ENCODE measurements around the gene TBC1D10B. TPM values are rescaled to one million over a fixed set of nuclear protein-coding genes. Genes with fewer than 3 reads are reported as not detected.
A peak's percentile ranks its signal among the peaks of the same experiment; 100 is the strongest.
"Not testable (repeated sequence)": the region's sequence is repeated elsewhere in the genome, so short reads cannot be mapped to it uniquely, and the experiment has no call there.

TBC1D10B gene
- total RNA-seq, 1 experiment from 2014 or later, result 66.5 TPM

DNA sequence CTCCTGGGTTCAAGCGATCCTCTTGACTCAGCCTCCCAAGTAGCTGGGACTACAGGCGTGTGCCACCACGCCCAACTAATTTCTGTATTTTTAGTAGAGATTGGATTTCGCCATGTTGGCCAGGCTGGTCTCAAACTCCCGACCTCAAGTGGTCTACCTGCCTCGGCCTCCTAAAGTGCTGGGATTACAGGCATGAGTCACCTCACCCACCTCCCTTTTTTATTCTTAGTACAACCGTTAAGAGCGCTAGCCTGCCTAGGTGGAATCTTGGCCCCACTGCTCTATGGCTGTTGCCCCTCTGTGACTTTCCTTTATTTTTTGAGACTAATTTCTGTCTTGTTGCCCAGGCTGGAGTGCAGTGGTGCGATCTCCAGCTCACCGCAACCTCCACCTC is 32.3 kb downstream of the TBC1D10B start:
- not testable (repeated sequence) for DNase-seq (ENCODE audit: low spot score)

DNA sequence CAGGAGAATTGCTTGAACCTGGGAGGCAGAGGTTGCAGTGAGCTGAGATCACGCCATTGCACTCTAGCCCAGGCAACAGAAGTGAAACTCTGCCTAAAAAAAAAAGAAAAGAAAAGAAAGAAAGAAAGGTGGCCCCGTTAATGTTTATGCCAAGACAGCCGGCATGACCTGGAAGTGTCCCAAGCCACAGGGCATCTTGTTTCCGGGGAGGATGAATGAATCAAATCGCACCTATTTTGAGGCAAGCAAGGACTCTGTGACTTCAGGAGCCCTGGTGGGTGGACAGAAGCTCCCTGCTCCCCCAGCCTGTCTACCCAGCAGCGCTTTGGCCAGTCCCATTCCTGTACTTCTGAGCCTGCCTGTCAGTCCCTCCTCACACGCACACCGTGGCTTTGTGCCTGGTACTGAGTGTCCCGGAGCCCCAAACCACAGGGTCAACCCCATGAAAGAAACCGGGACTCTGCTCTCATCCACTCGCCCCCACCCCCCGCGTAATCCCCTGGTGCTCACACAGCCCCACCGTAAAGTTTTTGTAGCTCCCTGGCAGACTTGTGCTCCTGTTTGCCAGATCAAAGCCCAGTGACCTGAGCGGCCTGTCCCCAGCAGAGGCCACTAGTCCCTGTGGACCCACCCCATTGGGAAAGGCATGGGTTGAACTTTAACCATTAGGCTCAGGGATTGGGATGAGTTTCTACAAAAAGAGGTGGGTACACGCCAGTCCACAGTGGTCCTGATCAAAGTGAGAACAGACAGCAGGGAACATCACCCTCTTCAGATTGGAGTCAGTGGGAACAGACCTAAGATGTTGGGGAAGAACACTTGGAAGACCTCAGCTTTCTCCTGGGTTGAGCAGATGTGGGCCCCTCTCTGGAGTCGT is 34.5 kb downstream of the TBC1D10B start:
- DNase-seq (ENCODE audit: low spot score), result no peak

DNA sequence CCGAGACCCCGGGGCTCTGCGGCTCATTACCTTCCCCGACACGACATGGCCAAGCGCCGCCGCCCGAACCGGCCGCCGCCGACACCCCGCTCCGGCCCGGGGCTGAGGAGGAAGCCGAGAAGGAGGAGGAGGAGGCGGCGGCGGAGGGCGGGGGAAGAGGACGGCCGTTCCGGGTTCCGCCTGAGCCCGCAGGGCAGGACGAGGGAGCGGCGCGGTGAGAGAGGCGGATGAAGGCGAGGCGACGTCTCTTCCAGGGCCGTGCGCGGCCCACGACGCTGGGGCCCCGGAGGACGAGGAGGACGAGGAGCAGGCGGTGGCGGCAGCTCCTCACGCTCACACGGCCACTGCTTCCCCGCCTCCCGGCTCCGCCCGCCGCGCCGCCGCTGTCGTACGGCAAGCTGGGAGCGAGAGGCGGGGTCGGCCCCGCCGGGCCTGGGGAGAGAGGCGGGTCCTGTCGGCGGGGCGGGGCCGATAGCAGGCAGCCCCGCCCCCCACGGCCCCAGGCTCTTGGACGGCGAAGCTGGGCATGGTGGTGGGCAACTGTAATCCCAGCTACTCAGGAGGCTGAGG is 35.2 kb downstream of the TBC1D10B start:
- peak; percentile 87 for DNase-seq (ENCODE audit: low spot score)

DNA sequence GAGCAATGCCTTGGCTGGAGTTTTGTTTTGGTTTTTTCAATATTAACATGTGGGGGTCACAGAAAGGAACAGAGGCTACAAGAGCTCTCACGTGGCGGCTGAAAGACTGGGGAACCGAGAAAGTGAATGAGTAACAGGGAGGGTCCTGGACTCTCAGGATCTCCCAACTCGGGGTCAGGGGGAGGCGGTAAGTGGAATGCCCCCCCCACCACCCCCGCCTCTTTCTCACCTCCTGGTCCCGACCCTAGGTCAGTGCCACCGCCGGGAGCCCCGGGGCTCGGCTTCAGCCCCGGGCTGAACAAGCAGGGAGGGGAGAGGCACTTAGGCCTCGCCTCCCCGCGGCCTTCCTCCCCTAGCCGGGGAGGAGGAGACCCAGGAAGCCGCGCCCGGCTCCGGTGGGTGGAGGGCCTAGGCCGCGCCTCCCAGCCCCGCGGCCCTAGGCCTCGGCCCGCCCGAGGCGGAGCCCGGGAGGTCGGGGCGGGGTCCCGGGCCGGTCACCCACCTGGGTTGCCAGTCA is 35.8 kb downstream of the TBC1D10B start:
- peak; percentile 80 for DNase-seq (ENCODE audit: low spot score)

DNA sequence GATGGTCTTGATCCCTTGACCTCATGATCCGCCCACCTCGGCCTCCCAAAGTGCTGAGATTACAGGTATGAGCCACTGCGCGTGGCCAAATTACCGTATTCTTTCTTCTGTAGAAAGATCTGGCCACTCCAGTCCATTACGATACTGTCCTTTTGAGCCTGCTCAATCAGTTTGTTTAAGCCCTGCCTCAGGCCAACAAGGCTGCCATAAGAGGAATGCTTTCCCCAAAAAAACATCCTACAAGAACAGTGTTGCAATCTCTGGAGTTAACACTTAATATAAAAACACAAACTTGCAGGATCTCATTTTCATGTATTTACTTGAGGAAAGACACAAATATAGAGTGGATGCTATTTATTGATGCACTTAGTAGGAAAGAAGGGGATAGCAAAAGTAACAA is 46.1 kb downstream of the TBC1D10B start:
- DNase-seq (ENCODE audit: low spot score), result not testable (repeated sequence)

DNA sequence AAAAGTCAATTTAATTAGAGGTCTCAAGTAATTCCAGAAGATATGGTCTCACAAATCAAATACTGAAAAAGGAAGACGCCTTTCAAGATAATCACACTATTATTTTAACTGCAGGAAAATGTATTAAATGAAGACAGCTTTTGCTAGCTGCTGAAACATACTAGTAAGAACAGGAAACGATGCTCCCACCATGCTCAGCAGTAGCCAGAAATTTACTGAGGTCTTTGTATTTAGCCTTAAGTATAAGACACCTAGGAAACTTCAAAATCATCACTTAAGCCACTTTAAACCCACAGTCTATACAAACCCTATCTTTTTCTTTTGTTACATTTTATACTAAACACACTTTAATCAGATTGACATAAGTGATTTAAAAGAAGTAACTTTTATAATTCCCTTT is 51.6 kb downstream of the TBC1D10B start:
- not testable (repeated sequence) for DNase-seq (ENCODE audit: low spot score)

DNA sequence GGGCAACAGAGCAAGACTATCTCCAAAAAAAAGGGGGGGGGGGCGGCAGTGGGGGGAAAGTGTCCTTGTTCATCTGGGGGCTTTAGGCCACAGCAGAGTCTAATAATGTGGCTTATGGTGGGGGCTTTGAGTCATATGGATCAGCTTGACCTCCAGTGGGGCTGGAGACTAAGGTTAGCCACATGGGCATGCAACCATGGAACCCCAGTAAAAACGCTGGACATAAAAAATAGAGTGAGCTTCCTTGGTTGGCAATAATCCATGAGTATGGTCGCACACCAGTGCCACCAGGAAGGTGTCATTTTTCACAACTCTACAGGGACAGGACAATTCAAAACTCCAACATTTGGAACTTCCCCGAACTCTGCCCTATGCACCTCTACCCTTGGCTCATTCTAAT is 59.4 kb downstream of the TBC1D10B start:
- not testable (repeated sequence) for DNase-seq (ENCODE audit: low spot score)

DNA sequence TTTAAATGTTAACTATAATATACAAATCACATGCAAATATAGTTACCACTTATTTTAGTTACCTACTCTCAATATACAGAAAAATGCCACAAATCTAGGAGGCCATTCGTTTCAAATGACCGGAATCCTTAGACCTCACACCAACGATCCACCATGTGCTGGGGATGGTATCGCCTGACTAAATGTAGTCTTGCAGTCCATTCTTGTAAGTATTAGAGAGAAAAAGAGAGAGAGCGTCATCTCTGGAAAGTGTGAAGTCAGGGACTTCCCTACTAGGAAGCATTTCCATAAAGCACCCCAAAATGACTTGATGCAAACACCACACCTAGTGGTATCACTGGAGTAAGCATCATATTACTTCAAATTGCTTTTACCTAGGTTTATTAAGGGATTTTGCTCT is 61.0 kb downstream of the TBC1D10B start:
- not testable (repeated sequence) for DNase-seq (ENCODE audit: low spot score)

Small RNA genes within 50 kb of the gene (small RNA-seq; reads per million reads assigned to genes)
- gene RF00406, result 0.50 reads per million

Other genes with a start within 250 kb of the TBC1D10B start
- 34.5 and 39.2 TPM in 2 replicates for gene MAPK3, start 247.3 kb downstream of the TBC1D10B start, total RNA-seq (2014; rRNA removed; shearing (Covaris generic))
- 7.6 and 10.1 TPM in 2 replicates for gene CORO1A, start 186.9 kb downstream of the TBC1D10B start, total RNA-seq (2014; rRNA removed; shearing (Covaris generic))
- 143 and 216 TPM in 2 replicates for gene BOLA2B, start 176.8 kb downstream of the TBC1D10B start, total RNA-seq (2014; rRNA removed; shearing (Covaris generic))
- gene SLX1A, start 176.6 kb downstream of the TBC1D10B start, total RNA-seq (2014; rRNA removed; shearing (Covaris generic)), result 81.6 and 97.9 TPM in 2 replicates
- 7.5 and 14.0 TPM in 2 replicates for gene SULT1A3, start 171.2 kb downstream of the TBC1D10B start, total RNA-seq (2014; rRNA removed; shearing (Covaris generic))
- gene NPIPB13, start 122.0 kb downstream of the TBC1D10B start, total RNA-seq (2014; rRNA removed; shearing (Covaris generic)), result 0.39 and 1.0 TPM in 2 replicates
- gene CD2BP2, start 15.2 kb downstream of the TBC1D10B start, total RNA-seq (2014; rRNA removed; shearing (Covaris generic)), result 42.8 and 49.4 TPM in 2 replicates
- gene MYL11, start 4.3 kb upstream of the TBC1D10B start, total RNA-seq (2014; rRNA removed; shearing (Covaris generic)), result 1.0 TPM in 1 of 2 replicates, not detected in the other
- gene SEPTIN1, start 12.1 kb upstream of the TBC1D10B start, total RNA-seq (2014; rRNA removed; shearing (Covaris generic)), result 0.16 TPM in 1 of 2 replicates, not detected in the other
- gene ZNF48, start 24.9 kb upstream of the TBC1D10B start, total RNA-seq (2014; rRNA removed; shearing (Covaris generic)), result 19.0 and 20.3 TPM in 2 replicates
- gene ZNF771, start 37.1 kb upstream of the TBC1D10B start, total RNA-seq (2014; rRNA removed; shearing (Covaris generic)), result 12.6 and 17.7 TPM in 2 replicates
- gene DCTPP1, start 59.5 kb upstream of the TBC1D10B start, total RNA-seq (2014; rRNA removed; shearing (Covaris generic)), result 107 and 111 TPM in 2 replicates
- 11.0 and 12.4 TPM in 2 replicates for gene SEPHS2, start 75.4 kb upstream of the TBC1D10B start, total RNA-seq (2014; rRNA removed; shearing (Covaris generic))
- gene ITGAL, start 102.2 kb upstream of the TBC1D10B start, total RNA-seq (2014; rRNA removed; shearing (Covaris generic)), result not detected in 2 replicates
- 47.1 and 47.9 TPM in 2 replicates for gene ZNF768, start 156.1 kb upstream of the TBC1D10B start, total RNA-seq (2014; rRNA removed; shearing (Covaris generic))
- gene ZNF747, start 164.4 kb upstream of the TBC1D10B start, total RNA-seq (2014; rRNA removed; shearing (Covaris generic)), result 7.9 and 8.8 TPM in 2 replicates
- gene ZNF764, start 187.9 kb upstream of the TBC1D10B start, total RNA-seq (2014; rRNA removed; shearing (Covaris generic)), result 8.3 and 9.9 TPM in 2 replicates
- 5.7 and 7.5 TPM in 2 replicates for gene ZNF688, start 201.2 kb upstream of the TBC1D10B start, total RNA-seq (2014; rRNA removed; shearing (Covaris generic))
- gene ZNF785, start 215.2 kb upstream of the TBC1D10B start, total RNA-seq (2014; rRNA removed; shearing (Covaris generic)), result 7.7 and 12.2 TPM in 2 replicates
- 4.9 and 7.7 TPM in 2 replicates for gene ZNF689, start 239.9 kb upstream of the TBC1D10B start, total RNA-seq (2014; rRNA removed; shearing (Covaris generic))